Suprapubic skin (tissue), 4 donors: ENCODE data around the gene KANSL3. TPM values are rescaled to one million over a fixed set of nuclear protein-coding genes. Genes with fewer than 3 reads are reported as not detected.

Source experiments
- DNase-seq, 2 donors: peaks; one replicate each; pipeline ENCODE4 v3.0.0-alpha.2; 2019; ENCODE audit warnings: low spot score in 2 of 2
- H3K27ac ChIP-seq: fragments of 200-600 bp; sonication (generic); one replicate; pipeline ENCODE4 v1.5.1; 2019
- H3K27me3 ChIP-seq: fragments of 200-600 bp; sonication (generic); one replicate; pipeline ENCODE4 v1.5.1; 2019
- H3K36me3 ChIP-seq: fragments of 200-600 bp; sonication (generic); one replicate; pipeline ENCODE4 v1.5.1; 2019
- H3K4me1 ChIP-seq: fragments of 200-600 bp; sonication (generic); one replicate; pipeline ENCODE4 v1.5.1; 2019
- H3K4me3 ChIP-seq: fragments of 200-600 bp; sonication (generic); one replicate; pipeline ENCODE4 v1.5.1; 2019; ENCODE audit warnings: mild to moderate bottlenecking
- H3K9me3 ChIP-seq: fragments of 200-600 bp; sonication (generic); one replicate; pipeline ENCODE4 v1.5.1; 2019
- CTCF ChIP-seq, 2 donors: fragments of 200-600 bp in 1 of 2; fragments of 450-650 bp in 1 of 2; sonication (generic) in 1 of 2; IDR thresholded peaks; one replicate each; pipeline ENCODE4 v1.5.1; 2016 to 2019; ENCODE audit warnings: antibody characterized with exemption in 2 of 2, mild to moderate bottlenecking in 1 of 2, moderate library complexity in 1 of 2
- EP300 ChIP-seq: sonication (generic); formaldehyde crosslinking; IDR thresholded peaks from one replicate; pipeline ENCODE4 v1.6.1; 2017; ENCODE audit warnings: antibody characterized with exemption
- POLR2A ChIP-seq, 2 donors: fragments of 450-650 bp; IDR thresholded peaks; one replicate each; pipeline ENCODE4 v1.6.1; 2017; ENCODE audit warnings: antibody characterized with exemption in 2 of 2, mild to moderate bottlenecking in 2 of 2, moderate library complexity in 2 of 2
- POLR2AphosphoS5 ChIP-seq, 3 donors: sonication (generic); formaldehyde crosslinking; IDR thresholded peaks; one replicate each; pipeline ENCODE4 v1.6.1; 2017; ENCODE audit warnings: antibody characterized with exemption in 3 of 3
- WGBS: methylation state at CpG from one replicate; pipeline ENCODE4 v1.1.5; 2018; 5-methylcytosine and 5-hydroxymethylcytosine counted together
- total RNA-seq, 4 donors: library from RNA; depleted of rRNA; stranded (reverse); fragments of >200 nt; gene quantifications; one replicate each; pipeline ENCODE4 v1.1.0, GENCODE V29; 2016

KANSL3 gene
- total RNA-seq, 4 donors from 2014 or later = 29.3 to 70.5 (median 37.4) TPM

- no peak for DNase-seq
- Histone ChIP-seq H3K27me3 (no peaks in the 10 kb centered on the region), H3K4me1 (peaks cover 10% of the 10 kb centered on the region), H3K9me3 (no peaks in the 10 kb centered on the region), H3K27ac (peak overlapping the region; percentile 49), H3K36me3 (peaks cover 39% of the 10 kb centered on the region), H3K4me3 (no peak overlapping the region)
- TF ChIP-seq CTCF (IDR thresholded peaks at IDR 0.05) (no peak), POLR2A (IDR thresholded peaks at IDR 0.05) (no peak), EP300 (no peak), POLR2AphosphoS5 (IDR thresholded peaks at IDR 0.05) (no peak)
- 85% methylated on average over 4 of the region's 4 CpGs for WGBS
Measured at GRCh38 chr2:96617012-96617411, 21.1 kb downstream of the KANSL3 start.

GRCh38 chr2:96616535-96616934 lies 21.6 kb downstream of the KANSL3 start:
- Histone ChIP-seq H3K4me3 (no peak overlapping the region), H3K4me1 (peaks cover 10% of the 10 kb centered on the region), H3K9me3 (no peaks in the 10 kb centered on the region), H3K36me3 (peaks cover 43% of the 10 kb centered on the region), H3K27me3 (no peaks in the 10 kb centered on the region), H3K27ac (peak overlapping the region; percentile 49)
- TF ChIP-seq CTCF (IDR thresholded peaks at IDR 0.05) (no peak), POLR2AphosphoS5 (IDR thresholded peaks at IDR 0.05) (no peak), POLR2A (IDR thresholded peaks at IDR 0.05) (no peak), EP300 (no peak)
- no peak for DNase-seq
- 94% methylated on average over 6 of the region's 6 CpGs for WGBS

- Histone ChIP-seq H3K4me1 (peaks cover 10% of the 10 kb centered on the region), H3K4me3 (no peak overlapping the region), H3K27me3 (no peaks in the 10 kb centered on the region), H3K27ac (no peak overlapping the region), H3K9me3 (no peaks in the 10 kb centered on the region), H3K36me3 (peaks cover 47% of the 10 kb centered on the region)
- DNase-seq = no peak
- TF ChIP-seq POLR2AphosphoS5 (IDR thresholded peaks at IDR 0.05) (no peak), POLR2A (IDR thresholded peaks at IDR 0.05) (no peak), CTCF (IDR thresholded peaks at IDR 0.05) (no peak), EP300 (no peak)
- WGBS = 93% methylated on average over 1 of the region's 1 CpG
Measured at GRCh38 chr2:96616128-96616527, 22.0 kb downstream of the KANSL3 start.

- H3K36me3 ChIP-seq = peaks cover 98% of the 10 kb centered on the region
- TF ChIP-seq POLR2AphosphoS5 (IDR thresholded peaks at IDR 0.05) (no peak), CTCF (IDR thresholded peaks at IDR 0.05) (no peak), EP300 (no peak)
- H3K4me1 ChIP-seq = no peaks in the 10 kb centered on the region
- DNase-seq = no peak
- no peak overlapping the region for H3K4me3 ChIP-seq
- no peak overlapping the region for H3K27ac ChIP-seq
- H3K27me3 ChIP-seq = no peaks in the 10 kb centered on the region
- H3K9me3 ChIP-seq = no peaks in the 10 kb centered on the region
- WGBS = 87% methylated on average over 9 of the region's 13 CpGs
Measured at GRCh38 chr2:96608469-96609455, 29.4 kb downstream of the KANSL3 start.

- Histone ChIP-seq H3K4me1 (no peaks in the 10 kb centered on the region), H3K27ac (no peak overlapping the region), H3K4me3 (no peak overlapping the region), H3K36me3 (peaks cover 97% of the 10 kb centered on the region), H3K27me3 (no peaks in the 10 kb centered on the region), H3K9me3 (no peaks in the 10 kb centered on the region)
- TF ChIP-seq EP300 (no peak), CTCF (IDR thresholded peaks at IDR 0.05) (no peak), POLR2A (IDR thresholded peaks at IDR 0.05) (no peak), POLR2AphosphoS5 (IDR thresholded peaks at IDR 0.05) (no peak)
- DNase-seq = no peak
- 91% methylated on average over 2 of the region's 2 CpGs for WGBS
Measured at GRCh38 chr2:96604104-96604503, 34.0 kb downstream of the KANSL3 start.
